GM19438 (cell line): ENCODE data around the gene KCNK17.

Experiments
- ATAC-seq: cut with Tn5 transposase; IDR thresholded peaks from one replicate; pipeline ENCODE4 v1.9.1; 2021; ENCODE audit warnings: low read depth; ENCODE audit not compliant: unreplicated experiment

The KCNK17 gene

GRCh38 chr6:39339096-39339867, 25.1 kb upstream of the KCNK17 start:
- ATAC-seq: no peak

GRCh38 chr6:39338397-39338796, 24.2 kb upstream of the KCNK17 start:
- no peak for ATAC-seq

GRCh38 chr6:39335780-39336545, 21.7 kb upstream of the KCNK17 start:
- ATAC-seq: no peak

- no peak for ATAC-seq
Observed at GRCh38 chr6:39333644-39334438, 19.6 kb upstream of the KCNK17 start.

GRCh38 chr6:39330476-39330875, 16.3 kb upstream of the KCNK17 start:
- no peak for ATAC-seq

GRCh38 chr6:39330057-39330456, 15.8 kb upstream of the KCNK17 start:
- ATAC-seq: peak; percentile 96

GRCh38 chr6:39328066-39328465, 13.8 kb upstream of the KCNK17 start:
- no peak for ATAC-seq

GRCh38 chr6:39327507-39327906, 13.3 kb upstream of the KCNK17 start:
- ATAC-seq: no peak

GRCh38 chr6:39322306-39322850, 8.2 kb upstream of the KCNK17 start, which contains the start of gene KCNK16:
Gene KCNK16 (minus strand): TSS chr6:39322702. CDS start chr6:39322540, 162 bp downstream.
- no peak for ATAC-seq

- ATAC-seq: no peak
Observed at GRCh38 chr6:39321761-39322160, 7.5 kb upstream of the KCNK17 start.

GRCh38 chr6:39320363-39320984, 6.3 kb upstream of the KCNK17 start:
- no peak for ATAC-seq

GRCh38 chr6:39319621-39320362, 5.6 kb upstream of the KCNK17 start:
- ATAC-seq: no peak

- no peak for ATAC-seq
Observed at GRCh38 chr6:39317256-39317655, 3.0 kb upstream of the KCNK17 start.

- ATAC-seq: no peak
Observed at GRCh38 chr6:39313526-39314272, 520 bp downstream of the KCNK17 start.

GRCh38 chr6:39312912-39313525, 1.2 kb downstream of the KCNK17 start:
- no peak for ATAC-seq

- ATAC-seq: no peak
Observed at GRCh38 chr6:39310542-39310941, 3.7 kb downstream of the KCNK17 start.

GRCh38 chr6:39309942-39310531, 4.2 kb downstream of the KCNK17 start:
- ATAC-seq: no peak

GRCh38 chr6:39307462-39307861, 6.8 kb downstream of the KCNK17 start:
- no peak for ATAC-seq
